Activated CD4-positive, alpha-beta memory T cell treated with anti-CD3 and anti-CD28 coated beads, Interleukin-2, amount 10 ng/mL, durations not matched to agents 7 days and 5 days (primary cell): ENCODE data around the gene GPX3. TPM values are rescaled to one million over a fixed set of nuclear protein-coding genes. Genes with fewer than 3 reads are reported as not detected.

Experiments
- CTCF ChIA-PET: fragments of 350-600 bp; sonication (Branson Sonifier 250); formaldehyde crosslinking; loops from one replicate; lab custom pipeline; 2021; ENCODE audit warnings: antibody characterized with exemption, inconsistent platforms; lab: Charles Lee
- POLR2A ChIA-PET: fragments of 350-600 bp; sonication (Branson Sonifier 250); formaldehyde crosslinking; loops from one replicate; lab custom pipeline; 2021; ENCODE audit warnings: antibody characterized with exemption; lab: Charles Lee
- DNase-seq: peaks from one replicate; pipeline ENCODE4 v3.0.0-alpha.2; 2020
- H3K27ac Mint-ChIP-seq: one replicate; pipeline ENCODE4 v1.8.0; 2021; ENCODE audit warnings: mild to moderate bottlenecking, mixed read lengths
- H3K27me3 Mint-ChIP-seq: one replicate; pipeline ENCODE4 v1.8.0; 2021; ENCODE audit warnings: mixed read lengths
- H3K36me3 Mint-ChIP-seq: one replicate; pipeline ENCODE4 v1.8.0; 2021; ENCODE audit warnings: low read depth, mixed read lengths
- H3K4me1 Mint-ChIP-seq: one replicate; pipeline ENCODE4 v1.8.0; 2021; ENCODE audit warnings: mixed read lengths
- H3K4me3 Mint-ChIP-seq: one replicate; pipeline ENCODE4 v1.8.0; 2021; ENCODE audit warnings: mild to moderate bottlenecking, mixed read lengths
- H3K9me3 Mint-ChIP-seq: one replicate; pipeline ENCODE4 v1.8.0; 2021; ENCODE audit warnings: mixed read lengths
- total RNA-seq, 2 experiments: library from RNA; stranded (reverse); gene quantifications; one replicate each; pipeline ENCODE4 v1.2.3, GENCODE V29; 2021

Gene GPX3
- total RNA-seq, 2 experiments from 2014 or later, result not detected

- no peak for DNase-seq
- no peaks in the 10 kb centered on the region for H3K27me3 Mint-ChIP-seq
- H3K4me3 Mint-ChIP-seq, result no peak overlapping the region
- H3K27ac Mint-ChIP-seq, result peak overlapping the region; percentile 21
- peaks cover 70% of the 10 kb centered on the region for H3K4me1 Mint-ChIP-seq
- ChIA-PET CTCF (interaction anchor here (1.0 to 2.4 kb wide), 5 partner anchors 9 to 95 kb away, joined by 3 to 8 read pairs (median 3); no protein-coding TSS in a partner anchor), POLR2A (interaction anchor here (1.0 to 4.5 kb wide), 4 partner anchors 8 to 28 kb away, joined by 5 to 24 read pairs (median 12); partner anchors contain the start of gene TNIP1)
- peaks cover 77% of the 10 kb centered on the region for H3K36me3 Mint-ChIP-seq
- no peaks in the 10 kb centered on the region for H3K9me3 Mint-ChIP-seq
Observed at GRCh38 chr5:151070449-151070848, 50.1 kb downstream of the GPX3 start.

- DNase-seq, result no peak
- no peaks in the 10 kb centered on the region for H3K27me3 Mint-ChIP-seq
- ChIA-PET POLR2A (interaction anchor here (0.8 to 4.5 kb wide), 7 partner anchors 8 to 28 kb away, joined by 3 to 24 read pairs (median 5); partner anchors contain the start of gene TNIP1), CTCF (interaction anchor here (0.8 to 2.4 kb wide), 2 partner anchors 19 to 94 kb away, joined by 4 to 8 read pairs; no protein-coding TSS in a partner anchor)
- no peak overlapping the region for H3K27ac Mint-ChIP-seq
- H3K4me1 Mint-ChIP-seq, result peaks cover 71% of the 10 kb centered on the region
- H3K4me3 Mint-ChIP-seq, result no peak overlapping the region
- peaks cover 79% of the 10 kb centered on the region for H3K36me3 Mint-ChIP-seq
- no peaks in the 10 kb centered on the region for H3K9me3 Mint-ChIP-seq
Observed at GRCh38 chr5:151071021-151071420, 50.6 kb downstream of the GPX3 start.

GRCh38 chr5:151071848-151072629 is 51.6 kb downstream of the GPX3 start:
- ChIA-PET POLR2A (interaction anchor here (0.8 to 4.5 kb wide), 5 partner anchors 9 to 27 kb away, joined by 3 to 24 read pairs (median 4); partner anchors contain the start of gene TNIP1), CTCF (interaction anchor here (0.8 to 2.4 kb wide), 3 partner anchors 20 to 93 kb away, joined by 3 to 8 read pairs (median 4); no protein-coding TSS in a partner anchor)
- Mint-ChIP-seq H3K4me1 (peaks cover 72% of the 10 kb centered on the region), H3K36me3 (peaks cover 85% of the 10 kb centered on the region), H3K4me3 (no peak overlapping the region), H3K27ac (peak overlapping the region; percentile 6), H3K27me3 (no peaks in the 10 kb centered on the region), H3K9me3 (no peaks in the 10 kb centered on the region)
- no peak for DNase-seq

- H3K4me3 Mint-ChIP-seq, result no peak overlapping the region
- no peak for DNase-seq
- H3K4me1 Mint-ChIP-seq, result peaks cover 72% of the 10 kb centered on the region
- H3K9me3 Mint-ChIP-seq, result no peaks in the 10 kb centered on the region
- ChIA-PET CTCF (interaction anchor here (1.1 to 2.4 kb wide), 2 partner anchors 43 to 93 kb away, joined by 3 to 8 read pairs; no protein-coding TSS in a partner anchor), POLR2A (interaction anchor here (4.5 kb wide), 1 partner anchor 8 kb away, joined by 24 read pairs; the partner anchor contains the start of gene TNIP1)
- H3K27ac Mint-ChIP-seq, result no peak overlapping the region
- H3K36me3 Mint-ChIP-seq, result peaks cover 84% of the 10 kb centered on the region
- H3K27me3 Mint-ChIP-seq, result no peaks in the 10 kb centered on the region
Observed at GRCh38 chr5:151072630-151073025, 52.2 kb downstream of the GPX3 start.

GRCh38 chr5:151073280-151073679 is 52.9 kb downstream of the GPX3 start:
- Mint-ChIP-seq H3K36me3 (peaks cover 84% of the 10 kb centered on the region), H3K4me3 (no peak overlapping the region), H3K9me3 (no peaks in the 10 kb centered on the region), H3K4me1 (peaks cover 72% of the 10 kb centered on the region), H3K27ac (no peak overlapping the region), H3K27me3 (no peaks in the 10 kb centered on the region)
- POLR2A ChIA-PET, result interaction anchor here (1.2 kb wide), 2 partner anchors 16 to 32 kb away, joined by 3 to 4 read pairs; no protein-coding TSS in a partner anchor
- no peak for DNase-seq
- CTCF ChIA-PET, result no interaction called here

- no peaks in the 10 kb centered on the region for H3K9me3 Mint-ChIP-seq
- H3K4me3 Mint-ChIP-seq, result no peak overlapping the region
- no peak overlapping the region for H3K27ac Mint-ChIP-seq
- no peak for DNase-seq
- ChIA-PET CTCF (interaction anchor here (0.9 to 1.6 kb wide), 2 partner anchors 23 to 27 kb away, joined by 3 to 4 read pairs; no protein-coding TSS in a partner anchor), POLR2A (interaction anchor here (1.2 to 1.5 kb wide), 3 partner anchors 15 to 31 kb away, joined by 3 to 4 read pairs (median 3); no protein-coding TSS in a partner anchor)
- H3K27me3 Mint-ChIP-seq, result no peaks in the 10 kb centered on the region
- H3K4me1 Mint-ChIP-seq, result peaks cover 71% of the 10 kb centered on the region
- peaks cover 83% of the 10 kb centered on the region for H3K36me3 Mint-ChIP-seq
Observed at GRCh38 chr5:151074557-151074956, 54.2 kb downstream of the GPX3 start.

- Mint-ChIP-seq H3K36me3 (peaks cover 82% of the 10 kb centered on the region), H3K27me3 (no peaks in the 10 kb centered on the region), H3K9me3 (no peaks in the 10 kb centered on the region), H3K4me1 (peaks cover 65% of the 10 kb centered on the region), H3K27ac (peak overlapping the region; percentile 54), H3K4me3 (peak overlapping the region; percentile 21)
- ChIA-PET CTCF (interaction anchor here (1.6 to 2.7 kb wide), 2 partner anchors 28 to 40 kb away, joined by 3 to 14 read pairs; no protein-coding TSS in a partner anchor), POLR2A (interaction anchor here (1.7 to 15.7 kb wide), 2 partner anchors 11 to 20 kb away, joined by 8 to 244 read pairs; no protein-coding TSS in a partner anchor)
- DNase-seq, result no peak
Observed at GRCh38 chr5:151075698-151076331, 55.4 kb downstream of the GPX3 start.

- no peak for DNase-seq
- H3K4me3 Mint-ChIP-seq, result no peak overlapping the region
- H3K27me3 Mint-ChIP-seq, result no peaks in the 10 kb centered on the region
- H3K27ac Mint-ChIP-seq, result peak overlapping the region; percentile 54
- POLR2A ChIA-PET, result interaction anchor here (1.7 to 15.7 kb wide), 2 partner anchors 11 to 19 kb away, joined by 8 to 244 read pairs; no protein-coding TSS in a partner anchor
- H3K36me3 Mint-ChIP-seq, result peaks cover 74% of the 10 kb centered on the region
- H3K4me1 Mint-ChIP-seq, result peaks cover 60% of the 10 kb centered on the region
- no peaks in the 10 kb centered on the region for H3K9me3 Mint-ChIP-seq
- CTCF ChIA-PET, result interaction anchor here (2.7 kb wide), 1 partner anchor 39 kb away, joined by 14 read pairs; no protein-coding TSS in a partner anchor
Observed at GRCh38 chr5:151076616-151077015, 56.2 kb downstream of the GPX3 start.

- H3K27ac Mint-ChIP-seq, result no peak overlapping the region
- POLR2A ChIA-PET, result interaction anchor here (1.5 to 15.7 kb wide), 6 partner anchors 10 to 136 kb away, joined by 5 to 244 read pairs (median 8); no protein-coding TSS in a partner anchor
- peaks cover 66% of the 10 kb centered on the region for H3K36me3 Mint-ChIP-seq
- DNase-seq, result no peak
- no peaks in the 10 kb centered on the region for H3K9me3 Mint-ChIP-seq
- H3K4me3 Mint-ChIP-seq, result peak overlapping the region; percentile 88
- CTCF ChIA-PET, result interaction anchor here (2.7 kb wide), 1 partner anchor 38 kb away, joined by 14 read pairs; no protein-coding TSS in a partner anchor
- H3K27me3 Mint-ChIP-seq, result no peaks in the 10 kb centered on the region
- H3K4me1 Mint-ChIP-seq, result peaks cover 62% of the 10 kb centered on the region
Observed at GRCh38 chr5:151077419-151077818, 57.0 kb downstream of the GPX3 start.

- no peak for DNase-seq
- H3K4me3 Mint-ChIP-seq, result peak overlapping the region; percentile 88
- CTCF ChIA-PET, result interaction anchor here (0.7 to 2.3 kb wide), 3 partner anchors 26 to 288 kb away, joined by 3 to 11 read pairs (median 5); no protein-coding TSS in a partner anchor
- H3K9me3 Mint-ChIP-seq, result no peaks in the 10 kb centered on the region
- POLR2A ChIA-PET, result interaction anchor here (0.9 to 15.7 kb wide), 12 partner anchors 9 to 319 kb away, joined by 3 to 244 read pairs (median 6); partner anchors contain the start of gene DCTN4
- peaks cover 68% of the 10 kb centered on the region for H3K36me3 Mint-ChIP-seq
- peak overlapping the region; percentile 86 for H3K27ac Mint-ChIP-seq
- no peaks in the 10 kb centered on the region for H3K27me3 Mint-ChIP-seq
- peaks cover 65% of the 10 kb centered on the region for H3K4me1 Mint-ChIP-seq
Observed at GRCh38 chr5:151077967-151078366, 57.6 kb downstream of the GPX3 start.
